NCI-H460 (cell line): ENCODE results near the gene HAAO. TPM values are rescaled to one million over a fixed set of nuclear protein-coding genes. Genes with fewer than 3 reads are reported as not detected.

ENCODE experiments used
- DNase-seq: peaks from one replicate; pipeline ENCODE4 v3.0.0-alpha.2; 2016; ENCODE audit warnings: low read depth; ENCODE audit errors: extremely low read depth
- total RNA-seq: library from RNA; depleted of rRNA; stranded (reverse); fragments of >200 nt; shearing (Covaris generic); gene quantifications from 2 replicates; pipeline ENCODE4 v1.2.3, GENCODE V29; 2014

HAAO gene
- total RNA-seq, 1 experiment from 2014 or later, result not detected

DNA sequence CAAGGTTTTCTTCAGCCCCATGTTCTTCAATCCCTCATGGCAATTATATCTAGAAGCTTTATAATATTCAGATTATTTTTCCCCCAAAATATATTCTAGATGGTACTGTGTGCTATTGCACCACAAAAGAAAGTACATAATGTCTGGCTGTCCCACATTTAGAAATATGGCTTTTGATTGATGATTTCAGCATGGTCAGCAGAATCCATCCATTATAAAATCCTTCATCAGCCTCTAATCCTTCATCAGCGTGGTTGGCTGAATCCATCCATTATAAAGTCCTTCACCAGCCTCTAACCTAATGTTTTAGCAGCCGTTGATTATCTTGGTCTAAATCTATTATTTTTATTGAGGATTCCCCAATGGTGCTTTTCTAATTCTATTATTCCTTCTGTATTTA is 23.3 kb upstream of the HAAO start:
- DNase-seq, result no peak

DNA sequence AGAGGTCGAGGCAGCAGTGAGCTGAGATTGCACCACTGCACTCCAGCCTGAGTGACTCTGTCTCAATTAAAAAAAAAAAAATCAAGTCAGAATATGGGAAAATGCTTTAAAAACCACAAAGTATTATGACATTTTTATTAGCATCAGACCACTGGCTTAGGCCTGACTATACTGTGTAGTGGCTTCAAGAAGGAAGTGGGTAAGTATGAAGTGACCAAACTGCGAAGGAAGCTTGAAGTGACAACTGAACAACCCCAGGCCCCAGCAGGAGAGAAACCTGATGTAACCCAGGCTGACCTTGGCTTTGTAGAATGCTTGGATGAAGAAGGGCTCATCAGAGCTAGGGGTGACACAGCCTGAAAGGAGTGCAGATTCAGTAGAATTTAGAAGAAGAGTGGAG is 21.4 kb upstream of the HAAO start:
- no peak for DNase-seq

DNA sequence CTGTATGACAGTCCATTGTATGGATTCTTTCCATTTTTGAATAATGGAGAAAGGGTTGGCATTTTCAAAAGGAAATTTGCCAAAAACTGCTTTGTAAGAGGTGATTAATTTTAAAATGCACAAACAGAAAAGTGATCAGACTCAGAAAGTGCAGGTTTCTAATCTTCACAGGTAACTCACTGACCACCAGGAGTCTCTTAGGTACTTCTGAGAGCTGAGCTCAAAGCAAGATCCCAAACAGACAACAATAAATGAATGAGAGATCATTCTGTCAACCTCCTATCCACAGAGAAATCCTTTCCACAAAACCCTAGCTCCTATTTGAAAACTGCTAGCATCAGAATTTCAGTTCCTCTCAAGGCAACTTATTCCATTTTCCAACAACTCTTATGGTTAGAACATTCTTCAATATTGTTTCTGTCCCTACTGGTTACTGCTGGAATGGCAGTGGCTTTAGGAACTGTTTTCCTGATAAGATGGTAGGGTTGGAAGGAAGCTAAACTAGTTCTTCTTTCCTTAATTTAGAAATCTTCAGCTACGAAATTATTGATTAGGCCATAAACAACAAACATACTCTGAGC is 20.6 kb upstream of the HAAO start:
- DNase-seq, result peak; percentile 26

GRCh38 chr2:42810971-42811811 is 18.8 kb upstream of the HAAO start:
- DNase-seq, result no peak

- DNase-seq, result peak; percentile 91
Measured at GRCh38 chr2:42810121-42810970, 18.0 kb upstream of the HAAO start.

GRCh38 chr2:42809819-42810120 is 17.4 kb upstream of the HAAO start:
- peak; percentile 77 for DNase-seq

- DNase-seq, result no peak
Measured at GRCh38 chr2:42809131-42809818, 16.9 kb upstream of the HAAO start.

GRCh38 chr2:42808301-42808700 is 15.9 kb upstream of the HAAO start:
- no peak for DNase-seq

- no peak for DNase-seq
Measured at GRCh38 chr2:42806786-42807185, 14.4 kb upstream of the HAAO start.

GRCh38 chr2:42804891-42805290 is 12.5 kb upstream of the HAAO start:
- DNase-seq, result no peak

GRCh38 chr2:42804338-42804737 is 12.0 kb upstream of the HAAO start:
- DNase-seq, result no peak

DNA sequence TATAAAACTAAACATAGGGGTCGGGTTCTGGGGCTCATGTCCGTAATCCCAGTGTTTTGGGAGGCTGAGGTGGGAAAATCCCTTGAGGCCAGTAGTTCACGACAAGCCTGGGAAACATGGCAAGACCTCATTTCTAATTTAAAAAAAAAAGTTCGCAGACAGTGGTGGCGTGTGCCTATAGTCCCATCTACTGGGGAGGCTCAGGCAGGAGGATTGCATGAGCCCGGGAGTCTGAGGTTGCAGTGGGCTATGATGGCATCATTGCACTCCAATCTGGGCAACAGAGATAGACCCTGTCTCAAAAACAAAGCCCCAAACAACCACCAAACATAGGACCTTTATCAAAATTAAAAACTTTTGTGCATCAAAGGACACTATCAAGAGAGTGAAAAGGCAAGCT is 9.8 kb upstream of the HAAO start:
- no peak for DNase-seq

DNA sequence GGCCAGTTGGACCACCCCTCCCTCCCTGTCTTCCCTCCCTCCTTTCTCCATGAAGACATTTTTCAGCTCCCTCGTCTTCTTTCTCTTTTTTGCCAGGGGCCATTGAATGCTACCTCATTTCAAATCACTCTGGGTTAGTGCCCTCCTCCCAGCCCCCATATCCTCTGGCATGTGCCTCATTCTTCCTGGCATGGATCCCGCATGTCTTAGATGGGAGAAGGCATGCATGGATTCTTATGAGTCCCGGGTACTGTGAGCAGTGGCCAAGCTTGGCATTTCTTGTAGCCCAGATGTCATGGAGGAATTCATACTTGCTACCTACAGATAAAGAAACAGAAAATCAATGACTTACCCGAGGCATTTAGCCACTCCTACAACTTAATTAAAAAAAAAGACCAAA is 9.0 kb upstream of the HAAO start:
- no peak for DNase-seq

DNA sequence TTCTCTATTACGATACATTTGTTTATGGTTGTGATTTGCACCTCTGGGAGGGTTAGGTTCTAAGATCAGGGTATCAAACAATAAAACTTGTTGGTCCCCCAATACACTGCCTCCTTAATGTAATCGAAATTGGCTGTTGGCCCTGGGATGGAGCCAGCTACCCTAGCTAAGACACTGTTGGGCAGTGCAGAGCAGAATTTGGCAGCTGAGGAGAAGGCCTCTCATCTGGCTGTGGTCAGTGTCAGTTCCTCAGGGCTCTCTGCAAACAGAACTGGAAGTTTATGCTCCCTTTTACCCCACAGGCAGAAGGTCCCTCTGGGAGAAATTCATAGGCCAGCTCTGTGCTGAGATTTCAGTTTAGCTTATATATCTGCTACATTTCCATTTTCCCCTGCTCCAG is 8.6 kb upstream of the HAAO start:
- no peak for DNase-seq

- no peak for DNase-seq
Measured at GRCh38 chr2:42800461-42800962, 8.1 kb upstream of the HAAO start.

DNA sequence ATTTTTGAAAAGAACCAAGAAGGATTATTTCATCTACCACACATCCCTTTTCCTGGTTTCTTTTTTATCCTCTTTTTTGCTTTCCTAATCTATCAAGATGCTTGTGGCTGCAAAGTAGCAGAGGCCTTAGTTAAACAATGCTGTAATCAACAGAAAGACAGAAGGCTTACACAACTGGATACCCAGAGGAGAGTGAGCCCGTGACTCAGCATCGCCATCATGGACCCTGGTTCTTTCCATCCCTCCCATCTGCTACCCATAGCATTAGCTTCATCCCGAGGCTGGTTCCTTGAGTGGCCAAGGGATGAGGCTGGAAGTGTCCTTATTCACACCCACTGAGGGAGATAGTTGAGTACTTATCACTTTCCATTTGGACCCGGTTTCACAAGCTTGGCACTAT is 7.5 kb upstream of the HAAO start:
- no peak for DNase-seq

DNA sequence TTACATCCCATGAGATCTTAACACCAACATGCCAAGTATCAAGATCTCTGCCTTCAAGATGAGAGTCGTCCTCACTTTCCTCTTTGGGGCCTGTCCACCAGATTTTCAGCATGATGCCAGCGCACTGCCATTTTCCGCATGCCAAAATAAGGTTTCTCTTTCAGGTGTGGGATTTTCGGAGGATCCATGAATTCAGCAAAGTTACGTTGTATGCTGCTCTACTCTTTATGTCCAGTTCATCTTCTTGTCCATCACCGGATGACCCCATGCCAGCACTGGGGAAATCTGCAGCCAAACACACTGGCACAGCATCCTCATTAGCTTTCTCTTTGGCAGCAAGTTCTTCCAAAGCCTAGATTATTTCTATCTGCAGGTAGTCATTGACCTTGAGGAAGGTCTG is 4.9 kb upstream of the HAAO start:
- no peak for DNase-seq

DNA sequence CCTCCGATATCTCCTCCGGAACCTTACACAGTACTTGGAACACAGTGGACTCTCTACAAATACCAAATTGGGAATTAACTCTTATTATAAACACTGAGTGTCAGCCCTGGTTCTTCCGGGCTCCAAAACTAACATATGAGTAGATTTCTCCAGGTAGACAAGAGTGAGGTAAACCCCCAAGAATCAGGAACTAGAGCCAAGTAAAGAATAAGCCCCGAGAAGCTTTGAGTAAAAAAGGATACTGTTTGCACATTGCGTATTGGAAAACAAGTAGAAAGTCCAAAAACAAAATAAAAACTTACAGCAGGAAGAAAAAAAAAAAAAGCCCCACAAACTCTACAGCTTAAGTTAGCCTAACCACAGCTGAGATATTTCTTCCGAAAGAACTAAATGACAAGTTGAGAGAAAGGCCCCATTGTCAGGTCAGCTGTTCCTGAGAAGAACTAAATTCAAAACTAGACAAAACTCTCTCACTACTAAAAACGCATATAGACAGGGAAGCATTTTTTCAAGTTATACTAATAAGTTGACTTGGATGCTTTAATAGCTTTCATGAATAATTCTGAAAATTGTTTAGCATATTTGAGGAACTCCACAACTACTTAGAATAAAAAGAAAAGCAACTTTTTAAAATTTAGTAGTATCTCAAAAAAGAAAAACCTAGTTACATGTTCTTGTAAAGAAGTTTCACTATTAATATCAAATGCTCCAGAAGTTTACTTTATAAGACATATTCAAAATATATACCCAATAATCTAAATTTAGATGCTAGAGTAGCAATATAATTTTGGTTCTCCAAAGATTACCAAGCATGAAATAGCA is 4.3 kb upstream of the HAAO start:
- DNase-seq, result no peak

- no peak for DNase-seq
Measured at GRCh38 chr2:42795841-42796301, 3.5 kb upstream of the HAAO start.

DNA sequence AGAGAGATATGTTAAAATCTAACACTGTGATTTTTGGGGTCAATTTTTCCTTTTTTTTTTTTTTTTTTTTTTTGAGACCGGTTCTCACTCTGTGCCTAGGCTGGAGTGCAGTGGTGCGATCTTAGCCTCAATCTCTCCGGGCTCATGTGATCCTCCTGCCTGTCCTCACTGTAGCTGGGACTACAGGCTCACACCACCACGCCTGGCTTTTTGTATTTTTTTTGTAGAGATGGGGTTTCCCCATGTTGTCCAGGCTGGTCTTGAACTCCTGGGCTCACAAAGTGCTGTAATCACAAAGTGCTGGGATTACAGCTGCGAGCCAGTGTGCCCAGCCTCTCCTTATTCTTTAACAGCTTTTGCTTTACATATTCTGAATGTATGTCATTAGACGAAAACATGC is 2.9 kb upstream of the HAAO start:
- DNase-seq, result no peak
